Peyer's patch (tissue), 4 donors: Measurements from ENCODE around the gene GOLGB1.

Source experiments
- CTCF ChIP-seq, 6 experiments: fragments of 450-650 bp in 4 of 6; fragments of 200-600 bp in 2 of 6; sonication (generic) in 1 of 6; IDR thresholded peaks; one replicate each; pipeline ENCODE4 v1.5.1; 2017 to 2019; ENCODE audit warnings: antibody characterized with exemption in 6 of 6, mild to moderate bottlenecking in 3 of 6, moderate library complexity in 1 of 6
- POLR2A ChIP-seq, 2 donors: fragments of 450-650 bp; IDR thresholded peaks; one replicate each; pipeline ENCODE4 v1.5.1; 2017; ENCODE audit warnings: antibody characterized with exemption in 2 of 2, mild to moderate bottlenecking in 2 of 2, moderate library complexity in 2 of 2

GRCh38 chr3:121703973-121704372, 45.6 kb downstream of the GOLGB1 start:
- TF ChIP-seq CTCF (IDR thresholded peaks at IDR 0.05) (no peak), POLR2A (IDR thresholded peaks at IDR 0.05) (no peak)
